GM23338 (cell line): ENCODE data around the gene DHPS. TPM values are rescaled to one million over a fixed set of nuclear protein-coding genes. Genes with fewer than 3 reads are reported as not detected.

Experiments used
- ATAC-seq: fragments of 200-7000 bp; cut with Tn5 transposase; 3 replicates; pipeline ENCODE4 v1.9.1; 2020
- DNase-seq: peaks from one replicate; pipeline ENCODE4 v3.0.0-alpha.2; 2015; ENCODE audit warnings: low spot score
- H2AFZ ChIP-seq: fragments of 200-600 bp; sonication (generic); 2 replicates; pipeline ENCODE4 v1.8.0; 2016; ENCODE audit warnings: antibody characterized with exemption, mild to moderate bottlenecking, moderate library complexity
- H3F3A ChIP-seq: fragments of 200-600 bp; sonication (generic); replicated peaks from 2 replicates; pipeline ENCODE4 v1.8.0; 2017; ENCODE audit warnings: antibody characterized with exemption, mixed run types, low read depth
- H3K27ac ChIP-seq: fragments of 200-600 bp; sonication (generic); 2 replicates; pipeline ENCODE4 v1.6.1; 2016; ENCODE audit warnings: low read depth
- H3K27me3 ChIP-seq: fragments of 200-600 bp; sonication (generic); 2 replicates; pipeline ENCODE4 v1.8.0; 2016; ENCODE audit warnings: mild to moderate bottlenecking, mixed run types, moderate library complexity; ENCODE audit not compliant: insufficient read depth
- H3K36me3 ChIP-seq: fragments of 200-600 bp; sonication (generic); 2 replicates; pipeline ENCODE4 v1.8.0; 2016; ENCODE audit warnings: mild to moderate bottlenecking; ENCODE audit not compliant: insufficient read depth
- H3K4me1 ChIP-seq: fragments of 200-600 bp; sonication (generic); 2 replicates; pipeline ENCODE4 v1.8.0; 2016; ENCODE audit warnings: mild to moderate bottlenecking, moderate library complexity; ENCODE audit not compliant: insufficient read depth
- H3K4me2 ChIP-seq: fragments of 200-600 bp; sonication (generic); 2 replicates; pipeline ENCODE4 v1.7.1; 2017; ENCODE audit warnings: mixed run types
- H3K4me3 ChIP-seq: fragments of 200-600 bp; sonication (generic); 2 replicates; pipeline ENCODE4 v1.6.1; 2016; ENCODE audit warnings: mixed run types
- H3K79me2 ChIP-seq: fragments of 200-600 bp; sonication (generic); replicated peaks from 2 replicates; pipeline ENCODE4 v1.8.0; 2017; ENCODE audit warnings: mild to moderate bottlenecking; ENCODE audit not compliant: insufficient read depth
- H3K9me2 ChIP-seq: fragments of 200-600 bp; sonication (generic); 2 replicates; pipeline ENCODE4 v1.8.0; 2017; ENCODE audit not compliant: insufficient read depth
- H4K20me1 ChIP-seq: fragments of 200-600 bp; sonication (generic); replicated peaks from 2 replicates; pipeline ENCODE4 v1.8.0; 2017; ENCODE audit warnings: mild to moderate bottlenecking; ENCODE audit not compliant: insufficient read depth
- H3K27ac Mint-ChIP-seq: 2 replicates; pipeline ENCODE4 v1.8.0; 2020; ENCODE audit warnings: inconsistent platforms, mild to moderate bottlenecking, moderate library complexity, mixed read lengths
- H3K27me3 Mint-ChIP-seq: 3 replicates; pipeline ENCODE4 v1.8.0; 2022; ENCODE audit warnings: low read depth, mild to moderate bottlenecking, moderate library complexity, mixed read lengths, inconsistent platforms; ENCODE audit not compliant: insufficient read depth, poor library complexity
- H3K36me3 Mint-ChIP-seq: 3 replicates; pipeline ENCODE4 v1.8.0; 2021; ENCODE audit warnings: low read depth, mild to moderate bottlenecking, inconsistent platforms, moderate library complexity, mixed read lengths
- H3K4me1 Mint-ChIP-seq: 3 replicates; pipeline ENCODE4 v1.8.0; 2020; ENCODE audit warnings: mild to moderate bottlenecking, inconsistent platforms, mixed read lengths
- H3K4me3 Mint-ChIP-seq: 3 replicates; pipeline ENCODE4 v1.8.0; 2021; ENCODE audit warnings: moderate library complexity, mild to moderate bottlenecking, inconsistent platforms, mixed read lengths
- H3K9me3 Mint-ChIP-seq: 3 replicates; pipeline ENCODE4 v1.8.0; 2020; ENCODE audit warnings: moderate library complexity, mild to moderate bottlenecking, inconsistent platforms, mixed read lengths
- CREB1 ChIP-seq: fragments of 250-450 bp; sonication (Bioruptor Pico); IDR thresholded peaks from 2 replicates; pipeline ENCODE4 v1.5.0; 2020; ENCODE audit warnings: low read depth, mild to moderate bottlenecking, moderate library complexity
- CTCF ChIP-seq, 2 experiments: fragments of 200-600 bp in 1 of 2; sonication (generic) in 1 of 2; conservative IDR thresholded peaks; 2 replicates each; pipeline versions ENCODE4 v1.5.1 to v1.6.1; 2016 to 2017; ENCODE audit warnings: antibody characterized with exemption in 2 of 2, low read depth in 2 of 2, mild to moderate bottlenecking in 2 of 2, moderate library complexity in 1 of 2
- EZH2 ChIP-seq: fragments of 200-600 bp; sonication (generic); IDR thresholded peaks from one replicate; pipeline ENCODE4 v1.8.0; 2017; ENCODE audit warnings: antibody characterized with exemption, mild to moderate bottlenecking, low read depth; ENCODE audit not compliant: unreplicated experiment
- EZH2phosphoT487 ChIP-seq: fragments of 200-600 bp; sonication (generic); IDR thresholded peaks from one replicate; pipeline ENCODE4 v1.8.1; 2018; ENCODE audit warnings: antibody characterized with exemption; ENCODE audit not compliant: unreplicated experiment
- JUNB ChIP-seq: IDR thresholded peaks from one replicate; pipeline ENCODE4 v1.6.1; 2016; ENCODE audit warnings: antibody characterized with exemption; ENCODE audit not compliant: unreplicated experiment
- NANOG ChIP-seq: IDR thresholded peaks from 2 replicates; pipeline ENCODE4 v1.6.1; 2016; ENCODE audit warnings: antibody characterized with exemption, borderline replicate concordance
- POLR2AphosphoS5 ChIP-seq: IDR thresholded peaks from 2 replicates; pipeline ENCODE4 v1.6.1; 2016; ENCODE audit warnings: antibody characterized with exemption, low read depth
- STAT1 ChIP-seq: IDR thresholded peaks from one replicate; pipeline ENCODE4 v1.6.1; 2016; ENCODE audit warnings: antibody characterized with exemption; ENCODE audit not compliant: unreplicated experiment
- ZNF114 ChIP-seq: fragments of 250-450 bp; sonication (Bioruptor Pico); IDR thresholded peaks from 2 replicates; pipeline ENCODE4 v1.5.0; 2020; ENCODE audit warnings: mild to moderate bottlenecking, moderate library complexity
- ZNF331 ChIP-seq: fragments of 250-450 bp; sonication (Bioruptor Pico); IDR thresholded peaks from 2 replicates; pipeline ENCODE4 v1.5.0; 2020; ENCODE audit warnings: low read depth, mild to moderate bottlenecking, moderate library complexity
- polyA plus RNA-seq: library from polyadenylated mRNA; unstranded; fragments of >200 nt; fragmentation: Nextera tagmentation; extraction: Ambion mirVana; gene quantifications from 2 replicates; pipeline ENCODE4 v1.2.1, GENCODE V29; 2016
- total RNA-seq: library from RNA; depleted of rRNA; stranded (reverse); fragments of >200 nt; shearing (Covaris generic); gene quantifications from 2 replicates; pipeline ENCODE4 v1.2.3, GENCODE V29; 2014
- TF ChIP-seq, protein P1 (sequence below): IDR thresholded peaks from 2 replicates; pipeline ENCODE4 v1.6.1; 2016; ENCODE audit warnings: antibody characterized with exemption
- TF ChIP-seq, protein P2 (sequence below): IDR thresholded peaks from one replicate; pipeline ENCODE4 v1.6.1; 2018; ENCODE audit warnings: antibody characterized with exemption; ENCODE audit not compliant: unreplicated experiment

The DHPS gene
- total and polyA plus RNA-seq, 2 experiments from 2014 or later = 85.4 to 126 TPM

DNA sequence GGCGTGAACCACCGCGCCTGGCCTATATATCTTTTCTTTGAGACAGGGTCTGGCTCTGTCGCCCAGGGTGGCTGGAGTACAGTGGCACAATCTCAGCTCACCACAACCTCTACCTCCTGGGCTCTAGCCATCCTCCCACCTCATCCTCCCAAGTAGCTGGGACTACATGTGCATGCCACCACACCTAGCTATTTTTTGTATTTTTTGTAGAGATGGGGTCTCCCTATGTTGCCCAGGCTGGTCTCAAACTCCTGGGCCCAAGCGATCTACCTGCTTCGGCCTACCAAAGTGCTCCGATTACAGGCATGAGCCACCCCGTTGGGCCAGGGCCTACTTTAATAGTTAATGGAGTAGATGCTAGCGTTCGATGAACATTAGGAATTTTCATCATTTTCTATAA, 38.6 kb upstream of the DHPS start (continued):
- no peak for TF ChIP-seq CTCF (conservative IDR thresholded peaks at IDR 0.05; ENCODE audit: low read depth in 2 of 2)
- TF ChIP-seq, protein P1, sequence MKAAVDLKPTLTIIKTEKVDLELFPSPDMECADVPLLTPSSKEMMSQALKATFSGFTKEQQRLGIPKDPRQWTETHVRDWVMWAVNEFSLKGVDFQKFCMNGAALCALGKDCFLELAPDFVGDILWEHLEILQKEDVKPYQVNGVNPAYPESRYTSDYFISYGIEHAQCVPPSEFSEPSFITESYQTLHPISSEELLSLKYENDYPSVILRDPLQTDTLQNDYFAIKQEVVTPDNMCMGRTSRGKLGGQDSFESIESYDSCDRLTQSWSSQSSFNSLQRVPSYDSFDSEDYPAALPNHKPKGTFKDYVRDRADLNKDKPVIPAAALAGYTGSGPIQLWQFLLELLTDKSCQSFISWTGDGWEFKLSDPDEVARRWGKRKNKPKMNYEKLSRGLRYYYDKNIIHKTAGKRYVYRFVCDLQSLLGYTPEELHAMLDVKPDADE = no peak

GRCh38 chr19:12715929-12716328, 34.2 kb upstream of the DHPS start:
- no peaks in the 10 kb centered on the region for H3K27me3 ChIP-seq
- Mint-ChIP-seq H3K9me3 (peaks cover 4% of the 10 kb centered on the region; the same call in 1 of the 3 replicates), H3K4me1 (peaks cover 5% of the 10 kb centered on the region; the same call in 2 of the 3 replicates), H3K36me3 (peaks cover 81% of the 10 kb centered on the region), H3K27me3 (peaks cover 5% of the 10 kb centered on the region), H3K4me3 (no peak overlapping the region), H3K27ac (no peak overlapping the region)
- H4K20me1 ChIP-seq = peaks cover 49% of the 10 kb centered on the region
- no peaks in the 10 kb centered on the region for H3K9me2 ChIP-seq
- DNase-seq (no peak), ATAC-seq (no peak)
- no peak overlapping the region for H3K4me3 ChIP-seq
- peaks cover 41% of the 10 kb centered on the region for H3K36me3 ChIP-seq
- no peak overlapping the region for H3K27ac ChIP-seq
- peaks cover 53% of the 10 kb centered on the region for H3F3A ChIP-seq
- peaks cover 9% of the 10 kb centered on the region; the same call in 1 of the 2 replicates for H3K4me1 ChIP-seq
- H2AFZ ChIP-seq = no peak overlapping the region
- no peak overlapping the region for H3K4me2 ChIP-seq
- peaks cover 53% of the 10 kb centered on the region for H3K79me2 ChIP-seq
- TF ChIP-seq NANOG (no peak), EZH2phosphoT487 (no peak), EZH2 (no peak), CREB1 (no peak), STAT1 (no peak), CTCF (conservative IDR thresholded peaks at IDR 0.05; ENCODE audit: low read depth in 2 of 2) (no peak), ZNF114 (CRISPR knock-in tag) (no peak), JUNB (no peak), POLR2AphosphoS5 (no peak), ZNF331 (CRISPR knock-in tag) (no peak)
- TF ChIP-seq, protein P1 = no peak
- TF ChIP-seq, protein P2, sequence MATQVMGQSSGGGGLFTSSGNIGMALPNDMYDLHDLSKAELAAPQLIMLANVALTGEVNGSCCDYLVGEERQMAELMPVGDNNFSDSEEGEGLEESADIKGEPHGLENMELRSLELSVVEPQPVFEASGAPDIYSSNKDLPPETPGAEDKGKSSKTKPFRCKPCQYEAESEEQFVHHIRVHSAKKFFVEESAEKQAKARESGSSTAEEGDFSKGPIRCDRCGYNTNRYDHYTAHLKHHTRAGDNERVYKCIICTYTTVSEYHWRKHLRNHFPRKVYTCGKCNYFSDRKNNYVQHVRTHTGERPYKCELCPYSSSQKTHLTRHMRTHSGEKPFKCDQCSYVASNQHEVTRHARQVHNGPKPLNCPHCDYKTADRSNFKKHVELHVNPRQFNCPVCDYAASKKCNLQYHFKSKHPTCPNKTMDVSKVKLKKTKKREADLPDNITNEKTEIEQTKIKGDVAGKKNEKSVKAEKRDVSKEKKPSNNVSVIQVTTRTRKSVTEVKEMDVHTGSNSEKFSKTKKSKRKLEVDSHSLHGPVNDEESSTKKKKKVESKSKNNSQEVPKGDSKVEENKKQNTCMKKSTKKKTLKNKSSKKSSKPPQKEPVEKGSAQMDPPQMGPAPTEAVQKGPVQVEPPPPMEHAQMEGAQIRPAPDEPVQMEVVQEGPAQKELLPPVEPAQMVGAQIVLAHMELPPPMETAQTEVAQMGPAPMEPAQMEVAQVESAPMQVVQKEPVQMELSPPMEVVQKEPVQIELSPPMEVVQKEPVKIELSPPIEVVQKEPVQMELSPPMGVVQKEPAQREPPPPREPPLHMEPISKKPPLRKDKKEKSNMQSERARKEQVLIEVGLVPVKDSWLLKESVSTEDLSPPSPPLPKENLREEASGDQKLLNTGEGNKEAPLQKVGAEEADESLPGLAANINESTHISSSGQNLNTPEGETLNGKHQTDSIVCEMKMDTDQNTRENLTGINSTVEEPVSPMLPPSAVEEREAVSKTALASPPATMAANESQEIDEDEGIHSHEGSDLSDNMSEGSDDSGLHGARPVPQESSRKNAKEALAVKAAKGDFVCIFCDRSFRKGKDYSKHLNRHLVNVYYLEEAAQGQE = no peak
